HG03039 (cell line): ENCODE measurements around the gene HOXB4.

Experiments used
- ATAC-seq: cut with Tn5 transposase; IDR thresholded peaks from one replicate; pipeline ENCODE4 v1.9.1; 2021; ENCODE audit warnings: mild to moderate bottlenecking, moderate library complexity; ENCODE audit not compliant: unreplicated experiment

Gene HOXB4

GRCh38 chr17:48590607-48591161, 12.5 kb upstream of the HOXB4 start:
- no peak for ATAC-seq

DNA sequence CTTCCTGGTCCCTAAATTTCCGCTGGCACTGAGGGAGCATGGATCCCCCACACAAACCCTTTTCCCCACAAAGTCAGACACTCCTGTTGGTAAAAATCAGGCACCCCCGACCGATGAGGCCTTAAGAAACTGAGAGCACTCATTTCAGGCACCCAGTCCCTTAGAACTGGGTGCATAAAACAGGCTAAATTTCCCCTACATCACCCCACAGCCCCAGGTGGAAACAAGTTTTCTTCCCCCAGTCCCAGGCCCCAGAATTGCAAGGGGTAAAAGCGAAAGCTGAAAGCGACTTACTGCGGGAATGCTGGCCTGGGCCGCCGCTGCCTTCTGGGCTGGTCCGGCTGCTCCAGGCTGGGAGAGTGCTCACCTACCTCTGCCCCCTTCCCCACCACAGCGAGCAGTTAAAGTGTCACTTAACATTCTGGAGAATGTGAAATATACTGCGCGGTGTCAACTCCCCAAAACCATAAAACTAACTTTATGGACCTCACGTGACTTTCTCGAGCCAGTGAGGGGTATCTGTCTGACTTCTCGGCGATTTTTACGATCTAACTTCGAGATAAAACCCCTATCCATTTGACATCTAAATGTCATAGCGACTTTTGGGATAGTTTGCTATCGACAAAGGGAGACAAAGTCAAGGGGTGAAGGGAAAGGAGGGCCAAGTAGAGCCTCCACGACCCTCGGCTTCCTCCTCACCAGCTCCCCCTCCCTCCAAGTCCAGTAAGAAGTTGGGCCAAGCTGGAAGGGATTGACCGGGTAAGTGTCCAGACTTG, 11.9 kb upstream of the HOXB4 start, which contains the start of gene HOXB3:
TSS of gene HOXB3 (minus strand) at position 411 of the 776 bp plus-strand sequence. CDS start 37,767 bp downstream, outside the sequence.
- no peak for ATAC-seq

DNA sequence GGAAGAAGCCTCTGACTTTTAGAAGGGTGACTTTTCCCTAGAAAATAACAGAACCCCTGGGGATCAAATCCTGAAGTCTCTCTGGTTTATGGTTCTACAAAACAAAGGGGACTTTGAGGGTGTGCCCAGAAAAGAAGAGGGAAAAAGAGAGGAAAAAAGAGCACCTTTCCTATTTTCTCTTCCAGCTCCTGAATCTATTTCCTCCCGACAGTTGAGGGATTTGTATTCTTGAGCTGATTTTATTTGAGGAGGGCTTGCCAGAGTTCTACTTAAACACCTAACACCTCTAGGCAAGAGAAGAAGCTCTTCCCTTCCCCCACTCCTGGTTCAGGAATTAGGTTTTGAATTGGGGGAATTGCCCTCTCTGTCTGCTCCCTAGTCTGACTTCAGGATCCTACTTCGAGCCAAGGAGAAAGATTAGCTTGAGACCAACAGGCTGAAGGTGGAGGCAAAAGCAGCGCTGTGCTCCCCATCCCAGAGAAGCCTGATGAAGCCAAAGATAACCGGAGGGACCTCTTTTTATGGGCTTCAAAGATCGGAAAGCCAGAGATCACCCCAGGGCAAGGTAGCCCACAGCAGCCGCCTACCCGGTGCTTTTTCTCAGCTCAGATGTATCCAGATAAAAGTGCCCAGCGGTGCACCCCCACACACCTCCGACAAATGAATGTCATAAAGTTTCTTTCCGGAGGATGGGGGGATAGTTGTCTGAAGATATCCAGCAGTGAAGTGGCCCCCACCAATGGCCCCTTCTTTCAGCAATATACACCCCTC, 11.1 kb upstream of the HOXB4 start:
- ATAC-seq = no peak

- no peak for ATAC-seq
Measured at GRCh38 chr17:48588528-48588927, 10.4 kb upstream of the HOXB4 start.

DNA sequence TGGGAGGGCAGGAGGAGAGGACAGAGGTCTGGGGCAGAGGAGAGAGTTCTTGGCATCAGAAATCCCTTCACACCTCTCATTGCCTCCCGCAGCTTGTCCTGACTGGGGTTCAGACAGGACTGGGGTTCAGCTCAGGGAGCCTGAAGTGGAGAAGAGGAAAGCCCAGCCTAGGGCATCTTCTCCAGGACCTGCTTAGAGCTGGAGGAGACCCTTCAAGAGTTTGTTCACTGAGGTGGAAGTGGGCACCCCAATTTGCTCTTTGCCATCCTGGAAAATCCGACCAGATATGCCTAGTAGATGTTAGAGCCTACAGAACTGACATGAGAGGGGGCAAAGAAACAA, 9.9 kb upstream of the HOXB4 start:
- ATAC-seq = no peak

- ATAC-seq = no peak
Measured at GRCh38 chr17:48587276-48588073, 9.3 kb upstream of the HOXB4 start.

- no peak for ATAC-seq
Measured at GRCh38 chr17:48586355-48587258, 8.5 kb upstream of the HOXB4 start.

DNA sequence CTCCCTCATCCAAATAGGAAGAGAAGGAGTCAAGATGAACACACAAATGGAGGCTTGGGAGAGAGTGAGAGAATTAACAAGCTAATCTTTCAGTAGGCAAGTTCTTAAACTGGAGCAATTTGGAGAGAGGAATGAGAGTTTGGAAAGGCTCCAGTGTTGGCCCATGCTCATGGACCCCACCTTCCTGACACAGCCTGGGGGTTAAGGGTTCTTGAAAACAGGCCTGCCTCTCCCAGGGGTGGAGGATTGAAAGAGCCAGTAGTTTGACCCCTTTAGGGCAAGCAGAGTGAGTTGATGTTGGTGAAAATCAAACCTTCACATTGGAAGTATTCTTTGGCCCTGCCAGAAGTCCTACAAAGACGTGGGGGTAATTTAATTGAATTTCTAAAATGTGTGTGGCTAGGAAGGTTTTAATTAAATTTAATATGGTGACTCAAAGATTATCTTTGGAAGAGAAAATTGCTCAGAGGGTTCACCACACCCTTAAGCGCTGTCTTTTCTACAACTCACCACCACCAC, 6.1 kb upstream of the HOXB4 start:
- ATAC-seq = no peak

- ATAC-seq = no peak
Measured at GRCh38 chr17:48583708-48584222, 5.6 kb upstream of the HOXB4 start.

DNA sequence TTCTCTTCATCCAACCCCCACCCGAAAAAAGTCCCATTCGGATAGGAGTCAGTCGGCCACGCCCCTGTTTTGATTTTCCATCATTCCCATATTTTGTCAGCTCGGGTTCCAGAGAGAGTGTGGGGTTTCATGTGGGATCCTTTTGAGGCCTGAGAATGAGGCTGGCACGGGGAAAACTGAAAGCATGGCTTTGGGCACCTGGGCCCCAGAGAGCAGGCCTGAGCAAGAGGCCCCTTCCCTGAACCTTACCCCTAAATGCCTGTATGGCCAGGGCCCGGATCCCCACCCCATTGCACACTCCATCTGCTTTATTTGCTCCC, 4.6 kb upstream of the HOXB4 start:
- ATAC-seq = no peak

DNA sequence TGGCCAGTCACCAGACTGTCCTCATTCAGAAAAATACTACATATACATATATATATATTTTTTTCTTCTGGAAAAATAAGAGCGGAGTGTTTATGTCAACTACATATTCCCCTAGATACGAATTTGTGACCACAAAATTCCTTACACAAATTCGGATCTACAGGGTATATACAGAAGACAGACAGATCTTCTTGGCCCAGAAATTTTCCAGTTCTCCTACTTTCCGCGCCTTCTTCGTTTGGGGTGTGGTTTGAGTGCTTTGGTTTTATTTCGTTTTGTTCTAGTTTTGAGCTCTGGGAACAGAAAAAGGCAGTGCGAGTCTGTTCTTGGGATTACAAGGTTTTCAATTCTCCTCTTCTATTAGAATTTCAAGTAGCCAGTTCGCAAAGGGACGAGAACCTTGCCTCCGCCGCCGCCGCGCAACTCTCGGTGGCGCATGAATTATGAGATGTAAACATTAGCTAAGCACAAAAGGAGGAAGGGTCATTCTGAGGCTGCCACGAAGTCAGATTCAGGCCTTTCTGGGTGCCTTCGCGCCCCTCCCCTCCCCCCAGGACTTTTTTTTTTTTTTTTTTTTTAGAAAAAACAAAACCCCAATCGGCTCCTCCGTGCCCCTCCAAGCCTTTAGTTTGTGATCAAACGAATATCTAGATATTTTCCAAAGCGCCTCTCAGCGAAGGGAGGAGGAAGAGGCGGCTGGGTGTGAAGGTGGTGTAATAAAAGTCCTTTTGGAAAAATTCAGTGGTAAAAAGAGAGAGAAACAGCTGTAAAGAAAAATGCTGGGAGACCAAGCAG, 1.8 kb upstream of the HOXB4 start:
- no peak for ATAC-seq

DNA sequence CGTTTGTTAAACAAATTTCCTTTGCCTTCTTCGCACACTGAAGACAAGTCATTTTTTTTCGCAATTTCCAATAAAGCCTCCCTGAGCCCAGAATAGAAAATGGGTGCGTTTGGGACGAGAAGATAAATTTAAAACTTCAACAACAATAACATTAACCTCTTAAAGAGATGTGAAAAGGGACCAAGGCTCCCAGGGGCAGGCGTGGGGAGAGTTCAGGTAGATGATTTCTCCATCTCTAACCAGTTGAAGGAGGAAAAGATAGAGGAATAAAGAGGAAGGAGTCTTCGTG, 1.3 kb upstream of the HOXB4 start:
- ATAC-seq = no peak

DNA sequence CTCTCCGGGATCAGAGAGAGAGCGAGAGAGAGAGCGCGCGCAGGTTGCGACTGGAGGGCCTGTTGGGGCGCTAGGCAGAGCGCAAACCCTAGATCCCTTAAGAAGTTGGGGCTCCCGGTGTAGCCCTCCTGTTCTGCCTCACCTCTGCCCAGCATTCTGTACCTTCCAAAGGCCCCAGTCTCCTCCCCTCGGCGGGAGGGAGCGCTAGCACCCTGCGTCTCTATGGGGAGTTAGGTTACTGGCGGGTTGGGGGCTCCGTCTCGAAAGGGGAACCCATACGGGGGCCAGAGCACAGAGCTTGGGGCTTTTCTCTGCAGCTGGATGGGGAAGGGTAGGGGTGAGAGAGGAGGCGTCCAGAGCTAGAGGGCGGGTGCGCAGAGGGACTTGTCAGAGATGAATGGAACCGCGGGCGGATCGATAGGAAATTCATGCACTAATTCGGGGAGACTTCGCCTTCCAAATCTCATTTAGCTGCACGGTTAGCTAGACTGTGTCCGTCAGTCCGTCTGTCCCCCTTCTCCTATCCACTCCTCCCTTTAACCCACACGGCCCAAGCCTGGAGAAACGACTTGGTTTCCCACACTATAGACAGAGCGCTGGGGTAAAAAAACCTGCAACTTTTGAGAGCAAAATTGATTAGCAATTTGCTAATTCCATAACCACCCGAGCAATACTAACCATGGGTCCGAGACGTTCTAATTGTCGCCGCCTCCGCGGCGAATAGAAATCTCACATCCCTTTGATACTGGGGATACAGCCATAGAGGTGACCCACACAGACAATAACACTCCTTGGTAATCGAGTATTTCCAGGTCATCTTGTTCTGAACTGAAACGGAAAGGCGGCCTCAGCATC, 693 bp upstream of the HOXB4 start:
- ATAC-seq = no peak

- no peak for ATAC-seq
Measured at GRCh38 chr17:48577330-48577945, 712 bp downstream of the HOXB4 start.

DNA sequence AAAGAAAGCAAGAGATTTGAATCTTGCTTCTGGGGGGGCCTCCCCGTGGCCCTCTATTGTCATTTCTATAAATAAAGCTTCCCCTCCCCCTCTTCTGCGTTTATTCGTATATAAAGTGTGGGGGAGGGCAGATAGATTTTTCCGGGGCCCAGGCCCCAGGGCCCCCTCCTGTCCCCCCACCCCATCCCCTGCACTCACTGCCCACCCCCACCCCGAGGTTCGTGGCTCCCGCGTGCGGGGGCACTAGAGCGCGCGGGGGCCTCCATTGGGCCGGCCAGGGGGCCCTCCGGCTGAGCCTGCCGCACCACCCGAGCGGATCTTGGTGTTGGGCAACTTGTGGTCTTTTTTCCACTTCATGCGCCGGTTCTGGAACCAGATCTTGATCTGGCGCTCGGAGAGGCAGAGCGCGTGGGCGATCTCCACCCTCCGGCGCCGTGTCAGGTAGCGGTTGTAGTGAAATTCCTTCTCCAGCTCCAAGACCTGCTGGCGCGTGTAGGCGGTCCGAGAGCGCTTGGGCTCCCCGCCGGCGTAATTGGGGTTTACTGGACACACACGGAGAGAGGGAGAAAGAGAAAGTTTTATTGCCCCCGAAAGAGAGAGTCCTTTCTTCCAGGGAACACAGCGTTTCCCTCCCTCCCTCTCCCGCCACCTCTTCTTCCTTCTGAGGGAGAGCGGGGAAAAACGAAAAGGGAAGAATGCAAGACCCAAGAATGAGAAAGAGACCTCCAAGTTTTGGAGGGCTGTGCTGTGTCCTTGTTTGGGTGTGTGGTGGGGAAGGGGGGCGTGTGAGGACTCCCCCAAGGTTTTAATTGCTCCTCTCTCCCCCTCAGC, 1.5 kb downstream of the HOXB4 start:
- no peak for ATAC-seq

DNA sequence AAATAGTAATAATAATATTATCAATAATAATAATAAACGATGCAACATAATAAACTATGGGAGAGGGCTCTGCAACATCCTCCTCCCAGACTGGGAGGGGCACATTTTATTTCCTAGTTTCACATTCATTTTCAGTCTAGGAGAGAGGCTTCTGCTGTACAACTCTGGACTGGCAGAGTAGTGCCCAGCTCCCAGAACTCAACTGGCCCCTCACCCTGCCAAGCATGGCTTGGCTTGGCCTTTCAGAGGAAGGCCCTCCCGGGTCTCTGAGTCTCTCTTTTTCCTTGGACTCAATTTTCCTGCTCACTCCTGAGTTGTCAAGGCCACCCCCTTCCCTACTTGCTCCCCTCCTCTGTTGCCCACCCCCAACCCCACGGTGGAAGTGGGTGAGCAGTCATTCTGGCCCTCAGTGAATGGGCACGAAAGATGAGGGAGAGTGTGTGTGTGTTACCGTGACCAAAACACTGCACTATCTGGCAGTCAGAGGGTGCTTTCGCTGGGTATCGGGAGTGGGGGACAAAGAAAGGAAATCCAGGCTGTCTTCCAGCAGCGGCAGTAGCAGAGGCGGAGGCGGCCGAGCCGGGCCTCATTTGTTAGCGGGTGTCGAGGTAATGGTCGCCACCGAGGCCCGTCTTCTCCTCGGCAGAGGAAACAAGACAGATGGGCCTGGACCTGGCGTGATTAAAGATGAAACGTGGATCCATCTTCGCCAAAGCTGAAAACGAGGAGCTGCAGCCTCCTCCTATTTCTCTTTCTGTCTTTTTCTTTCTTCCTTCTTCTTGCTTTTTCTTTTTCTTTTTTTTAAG, 2.3 kb downstream of the HOXB4 start:
- no peak for ATAC-seq
